Smooth muscle cell of the brain vasculature (primary cell): ENCODE measurements around the gene ANKRD24.
A peak's percentile ranks its signal among the peaks of the same experiment; 100 is the strongest.
"Not testable (repeated sequence)": the region's sequence is repeated elsewhere in the genome, so short reads cannot be mapped to it uniquely, and the experiment has no call there.

Source experiments
- DNase-seq: peaks from one replicate; pipeline ENCODE4 v3.0.0-alpha.2; 2012; ENCODE audit warnings: low read depth, low spot score

ANKRD24 gene

GRCh38 chr19:4230237-4230636, 47.7 kb downstream of the ANKRD24 start:
- DNase-seq = not testable (repeated sequence)

DNA sequence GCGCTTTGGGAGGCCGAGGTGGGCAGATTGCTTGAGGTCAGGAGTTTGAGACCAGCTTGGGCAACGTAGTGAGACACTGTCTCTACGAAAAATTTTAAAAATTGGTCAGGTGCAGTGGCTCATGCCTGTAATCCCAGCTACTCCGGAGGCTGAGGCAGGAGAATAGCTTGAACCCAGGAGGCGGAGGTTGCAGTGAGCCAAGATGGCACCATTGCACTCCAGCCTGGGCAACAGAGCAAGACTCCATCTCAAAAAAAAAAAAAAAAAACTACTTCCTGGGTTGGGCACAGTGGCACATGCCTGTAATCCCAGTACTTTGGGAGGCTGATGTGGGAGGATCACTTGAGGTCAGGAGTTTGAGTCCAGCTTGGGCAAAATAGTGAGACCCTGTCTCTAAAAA, 49.0 kb downstream of the ANKRD24 start:
- DNase-seq = not testable (repeated sequence)

DNA sequence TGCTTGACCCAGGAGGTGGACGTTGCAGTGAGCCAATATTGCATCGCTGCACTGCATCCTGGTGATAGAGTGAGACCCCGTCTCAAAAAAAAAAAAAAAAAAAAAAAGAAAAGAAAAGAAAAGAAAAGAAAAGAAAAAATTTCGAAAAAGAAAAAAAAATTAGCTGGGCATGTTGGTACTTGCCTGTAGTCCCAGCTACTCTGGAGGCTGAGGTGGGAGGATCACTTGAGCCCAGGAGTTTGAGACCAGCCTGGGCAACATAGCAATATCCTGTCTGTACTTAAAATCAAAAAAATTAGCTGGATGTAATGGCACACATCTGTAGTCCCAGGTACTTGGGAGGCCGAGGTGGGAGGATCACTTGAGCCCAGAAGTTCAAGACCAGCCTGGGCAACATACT, 49.6 kb downstream of the ANKRD24 start:
- DNase-seq = not testable (repeated sequence)

DNA sequence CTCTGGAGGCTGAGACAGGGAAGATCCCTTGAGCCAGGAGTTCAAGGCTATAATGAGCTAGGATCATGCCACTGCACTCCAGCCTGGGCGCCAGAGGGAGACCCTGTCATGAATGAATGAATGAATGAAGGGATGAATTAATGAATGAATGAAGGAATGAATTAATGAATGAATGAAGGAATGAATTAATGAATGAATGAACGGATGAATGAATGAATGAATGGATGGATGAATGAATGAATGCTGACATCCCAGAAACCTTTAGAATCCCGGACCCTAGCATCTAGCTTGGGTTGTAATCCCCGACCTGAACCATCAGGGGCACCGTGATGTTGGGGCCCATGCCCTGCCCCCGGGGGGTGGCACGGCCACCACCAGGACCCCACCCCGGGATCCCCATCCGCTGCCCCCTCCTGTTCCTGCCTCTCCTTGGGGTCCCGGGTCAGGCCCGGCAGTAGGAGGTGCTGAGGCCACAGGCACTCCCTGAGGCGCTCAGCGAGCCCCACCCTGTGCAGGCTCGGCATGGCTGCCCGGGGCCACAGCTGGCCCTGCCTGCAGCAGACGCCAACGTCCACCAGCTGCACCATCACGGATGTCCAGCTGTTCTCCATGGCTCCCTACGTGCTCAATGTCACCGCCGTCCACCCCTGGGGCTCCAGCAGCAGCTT, 50.3 kb downstream of the ANKRD24 start:
- no peak for DNase-seq

DNA sequence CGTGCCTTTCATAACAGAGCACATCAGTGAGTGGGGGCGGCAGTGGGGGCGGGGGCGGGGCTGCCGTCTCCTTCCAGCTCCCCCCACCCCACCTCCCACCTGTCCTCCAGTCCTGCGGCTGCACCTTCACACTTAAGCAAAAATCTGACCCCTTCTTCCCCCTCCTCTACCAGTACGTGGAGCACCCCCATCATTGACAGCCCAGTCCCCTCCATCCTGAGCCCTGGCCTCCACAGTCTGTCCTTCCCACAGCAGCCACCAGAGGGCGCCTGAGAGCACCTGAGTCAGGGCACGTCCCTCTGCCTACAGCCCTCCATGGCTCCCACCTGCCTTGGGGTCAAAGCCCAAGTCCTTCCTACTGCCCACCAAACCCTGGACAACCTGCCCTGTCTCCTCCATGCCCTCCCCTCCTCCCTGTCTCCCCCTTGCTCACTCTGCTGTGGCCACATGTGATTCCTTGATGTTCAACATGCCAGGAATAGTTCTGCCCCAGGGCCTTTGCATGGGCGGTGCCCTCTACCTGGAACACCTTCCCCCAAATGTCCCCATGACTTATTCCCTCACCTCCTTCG, 50.9 kb downstream of the ANKRD24 start:
- DNase-seq = no peak

GRCh38 chr19:4234142-4234861, 51.8 kb downstream of the ANKRD24 start:
- no peak for DNase-seq

- no peak for DNase-seq
Measured at GRCh38 chr19:4234862-4235201, 52.3 kb downstream of the ANKRD24 start.

- DNase-seq = not testable (repeated sequence)
Measured at GRCh38 chr19:4237510-4237909, 55.0 kb downstream of the ANKRD24 start.

DNA sequence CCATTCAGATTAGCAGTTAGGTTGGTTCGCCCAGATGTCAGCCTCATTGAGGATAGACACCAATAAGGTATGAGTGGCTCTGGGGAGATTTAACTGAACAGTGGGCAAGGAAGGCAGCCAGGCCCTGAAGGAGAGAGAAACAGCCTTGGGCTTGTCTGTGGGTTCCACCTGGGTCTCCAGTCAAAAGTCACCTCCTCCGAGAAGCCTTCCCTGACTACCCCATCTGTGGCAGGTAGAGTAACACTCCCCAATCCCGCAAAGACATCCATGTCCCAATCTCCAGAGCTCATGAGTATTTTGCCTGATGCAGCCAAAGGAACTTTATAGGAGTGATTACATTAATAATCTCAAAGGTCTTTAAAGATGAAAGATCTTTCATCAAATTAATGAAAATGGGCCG, 56.3 kb downstream of the ANKRD24 start:
- DNase-seq = no peak

DNA sequence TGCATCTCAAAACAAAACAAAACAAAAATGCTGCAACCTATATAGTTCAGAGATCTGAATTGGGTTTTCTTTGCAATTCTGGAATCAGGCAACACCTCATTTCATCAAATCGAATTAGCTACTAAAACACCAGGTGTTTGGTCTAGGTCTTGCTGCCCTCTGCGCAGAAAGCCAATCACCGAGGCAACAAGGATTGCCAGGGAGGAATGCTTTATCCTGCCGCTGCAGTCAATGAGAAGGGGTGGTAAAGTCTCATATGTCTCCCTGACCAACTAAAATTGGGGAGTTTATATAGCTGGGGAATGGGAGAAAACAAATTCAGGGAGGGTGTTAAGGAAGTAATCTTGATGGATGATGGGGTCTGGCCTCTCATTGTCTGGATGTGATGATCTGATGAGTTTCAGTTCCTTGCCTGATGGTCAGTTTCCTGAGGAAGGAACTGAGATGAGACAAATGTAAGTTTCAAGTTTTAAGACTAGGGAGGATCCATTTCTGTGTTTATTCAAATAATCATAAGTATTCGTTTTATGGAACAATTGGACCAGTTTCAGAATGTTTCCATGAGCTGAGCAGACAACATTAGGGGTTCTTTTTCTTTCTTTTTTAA, 59.4 kb downstream of the ANKRD24 start:
- no peak for DNase-seq

GRCh38 chr19:4245938-4246337, 63.4 kb downstream of the ANKRD24 start:
- not testable (repeated sequence) for DNase-seq

DNA sequence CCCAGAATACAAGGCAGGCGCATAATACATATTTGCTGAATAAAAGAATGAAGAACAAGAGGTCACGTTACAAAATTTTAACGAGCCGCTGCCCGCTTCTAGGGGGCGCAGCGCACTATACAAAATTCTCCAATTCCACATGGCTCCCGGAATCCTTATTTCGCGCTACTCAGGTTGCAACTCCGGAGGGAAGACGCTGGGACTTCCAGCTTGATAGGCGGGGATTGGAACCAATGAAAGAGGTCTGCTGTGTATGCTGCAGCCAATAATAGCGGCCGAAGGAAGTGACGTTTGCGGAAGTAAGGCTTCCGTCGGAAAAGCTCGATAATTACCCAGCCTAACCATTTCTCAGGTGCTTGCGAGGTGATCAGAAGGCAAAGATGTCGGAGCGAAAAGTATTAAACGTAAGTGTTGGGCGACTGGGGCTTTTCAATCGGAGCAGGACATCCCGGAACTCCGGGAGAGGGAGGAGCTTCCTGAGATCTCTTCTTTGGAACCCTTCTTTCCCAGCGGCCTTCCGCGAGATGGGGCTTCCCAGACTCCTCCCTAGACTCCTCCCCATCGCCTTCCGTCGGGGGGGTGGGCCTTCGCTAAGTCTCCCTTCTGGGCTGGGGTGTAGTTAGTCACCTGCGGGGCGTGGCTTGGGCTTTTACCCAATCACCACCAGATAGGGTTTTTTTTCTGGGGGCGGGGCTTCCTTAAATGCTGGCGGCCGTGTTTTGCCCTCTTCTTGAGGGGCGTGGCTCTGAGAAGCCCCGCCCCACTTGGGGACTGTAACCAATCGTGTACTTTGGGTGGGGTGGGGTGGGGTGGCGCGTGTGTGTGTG, 64.5 kb downstream of the ANKRD24 start, which contains the start of gene YJU2:
Gene YJU2 (plus strand): TSS at position 314 of the 827 bp plus-strand sequence. CDS start 67 bp downstream, at position 381.
- DNase-seq = peak; percentile 100

DNA sequence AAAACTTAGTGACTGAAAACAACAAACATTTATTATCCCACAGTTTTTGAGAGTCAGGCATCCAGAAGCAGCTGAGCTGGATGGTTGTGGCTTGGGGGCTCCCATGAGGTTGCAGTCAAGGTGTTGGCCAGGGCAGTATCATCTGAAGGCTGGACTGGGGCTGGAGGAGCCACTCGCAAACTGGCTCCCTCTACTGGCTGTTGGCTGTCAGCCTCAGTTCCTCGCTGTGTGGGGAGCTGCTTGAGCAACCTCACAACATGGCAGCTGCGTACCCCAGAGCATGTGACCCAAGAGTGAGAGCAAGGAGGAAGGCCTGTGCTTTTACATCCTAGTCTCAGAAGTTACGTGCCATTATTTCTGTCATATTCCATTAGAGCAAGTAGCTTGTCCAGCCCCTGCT, 74.1 kb downstream of the ANKRD24 start:
- no peak for DNase-seq

DNA sequence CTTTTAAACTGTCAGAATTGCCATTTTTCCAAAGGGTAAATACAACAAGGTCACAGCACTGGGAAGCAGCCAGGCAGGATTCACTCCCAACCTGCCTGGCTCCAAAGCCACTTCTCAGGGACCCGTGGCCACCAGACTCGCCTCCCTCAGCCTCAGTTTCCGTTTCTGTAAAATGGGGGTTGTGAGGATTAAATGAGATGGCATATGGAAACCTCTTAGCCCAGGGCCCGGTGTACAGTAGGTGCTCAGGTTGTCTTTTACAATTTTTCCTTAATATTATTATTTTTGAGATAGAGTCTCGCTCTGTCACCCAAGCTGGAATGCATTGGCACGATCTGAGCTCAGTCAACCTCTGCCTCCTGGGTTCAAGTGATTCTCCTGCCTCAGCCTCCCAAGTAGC, 74.5 kb downstream of the ANKRD24 start:
- no peak for DNase-seq

GRCh38 chr19:4258181-4258580, 75.7 kb downstream of the ANKRD24 start:
- no peak for DNase-seq

- no peak for DNase-seq
Measured at GRCh38 chr19:4260613-4261191, 78.2 kb downstream of the ANKRD24 start.

GRCh38 chr19:4264812-4265211, 82.3 kb downstream of the ANKRD24 start:
- DNase-seq = no peak

- no peak for DNase-seq
Measured at GRCh38 chr19:4266253-4267000, 83.9 kb downstream of the ANKRD24 start.

- DNase-seq = no peak
Measured at GRCh38 chr19:4267101-4267900, 84.8 kb downstream of the ANKRD24 start.
